CD4-positive, alpha-beta T cell (primary cell): ENCODE data around the gene C6orf163. TPM values are rescaled to one million over a fixed set of nuclear protein-coding genes. Genes with fewer than 3 reads are reported as not detected.

Experiments used
- ATAC-seq: fragments of 200-7000 bp; cut with Tn5 transposase; one replicate; pipeline ENCODE4 v1.10.0; 2022; ENCODE audit warnings: mild to moderate bottlenecking; ENCODE audit not compliant: poor library complexity
- CTCF ChIA-PET: fragments of 350-600 bp; sonication (Branson Sonifier 250); formaldehyde crosslinking; loops from one replicate; lab custom pipeline; 2021; ENCODE audit warnings: antibody characterized with exemption, inconsistent platforms; lab: Charles Lee
- POLR2A ChIA-PET: fragments of 350-600 bp; sonication (Branson Sonifier 250); formaldehyde crosslinking; loops from one replicate; lab custom pipeline; 2021; ENCODE audit warnings: antibody characterized with exemption, inconsistent platforms; lab: Charles Lee
- DNase-seq, 14 experiments: peaks; one replicate each; pipeline ENCODE4 v3.0.0-alpha.2; 2013 to 2020; ENCODE audit warnings: mixed read lengths in 2 of 14
- H3K27ac ChIP-seq, 2 donors: one replicate each; pipeline versions ENCODE4 v1.5.1 to v1.7.0; 2013; ENCODE audit warnings: low read length in 2 of 2, low read depth in 1 of 2, mild to moderate bottlenecking in 1 of 2
- H3K27me3 ChIP-seq, 2 experiments: 1 replicate in 1 of 2; 2 replicates in 1 of 2; pipeline versions ENCODE4 v1.6.1 to v1.7.0; 2013; ENCODE audit warnings: low read length in 2 of 2, control low read depth in 1 of 2, mild to moderate bottlenecking in 1 of 2, moderate library complexity in 1 of 2; ENCODE audit not compliant: insufficient read depth in 2 of 2, control insufficient read depth in 1 of 2
- H3K36me3 ChIP-seq: one replicate; pipeline ENCODE4 v1.6.1; 2013; ENCODE audit warnings: low read length, control low read depth; ENCODE audit not compliant: insufficient read depth
- H3K4me1 ChIP-seq: one replicate; pipeline ENCODE4 v1.6.1; 2013; ENCODE audit warnings: low read length, control low read depth; ENCODE audit not compliant: insufficient read depth
- H3K4me3 ChIP-seq: one replicate; pipeline ENCODE4 v1.5.1; 2013; ENCODE audit warnings: mild to moderate bottlenecking, low read length, moderate library complexity
- H3K9me3 ChIP-seq, 2 experiments: 1 replicate in 1 of 2; 2 replicates in 1 of 2; pipeline versions ENCODE4 v1.6.1 to v1.7.0; 2013; ENCODE audit warnings: low read length in 2 of 2, mild to moderate bottlenecking in 2 of 2, control low read depth in 1 of 2, moderate library complexity in 1 of 2; ENCODE audit not compliant: control insufficient read depth in 1 of 2, insufficient read depth in 1 of 2
- H3K27ac Mint-ChIP-seq: one replicate; pipeline ENCODE4 v1.8.0; 2020; ENCODE audit warnings: mixed read lengths
- H3K27me3 Mint-ChIP-seq: one replicate; pipeline ENCODE4 v1.8.0; 2021; ENCODE audit warnings: mixed read lengths
- H3K36me3 Mint-ChIP-seq: one replicate; pipeline ENCODE4 v1.8.0; 2021; ENCODE audit warnings: low read depth, mixed read lengths
- H3K4me1 Mint-ChIP-seq: one replicate; pipeline ENCODE4 v1.8.0; 2021; ENCODE audit warnings: low read depth, mixed read lengths
- H3K4me3 Mint-ChIP-seq: one replicate; pipeline ENCODE4 v1.8.0; 2020; ENCODE audit warnings: mild to moderate bottlenecking, mixed read lengths
- H3K9me3 Mint-ChIP-seq: one replicate; pipeline ENCODE4 v1.8.0; 2020; ENCODE audit warnings: mixed read lengths
- CTCF ChIP-seq: fragments of 200-600 bp; IDR thresholded peaks from one replicate; pipeline ENCODE4 v1.8.0; 2022; ENCODE audit warnings: antibody characterized with exemption, mild to moderate bottlenecking
- intact Hi-C, 2 experiments: fragments of 100-400 bp; cut with DNase I in 1 of 2; cut with micrococcal nuclease in 1 of 2; formaldehyde crosslinking; loops; one replicate each; pipeline versions ENCODE4 v1.15.1 to v1.9.0; 2023 to 2025; cut with DNase I, micrococcal nuclease
- total RNA-seq, 174 experiments: library from RNA in 2 of 174; stranded (reverse) in 2 of 174; gene quantifications; one replicate each; pipeline ENCODE4 v1.2.3 and lab custom pipeline; 2021 to 2026

The C6orf163 gene
- total RNA-seq, 2 experiments from 2014 or later: 0.93 to 1.4 TPM

GRCh38 chr6:87312860-87313259, 31.8 kb upstream of the C6orf163 start:
- Mint-ChIP-seq H3K27ac (no peak overlapping the region), H3K4me1 (no peaks in the 10 kb centered on the region), H3K9me3 (no peaks in the 10 kb centered on the region), H3K36me3 (no peaks in the 10 kb centered on the region), H3K4me3 (no peak overlapping the region), H3K27me3 (peaks cover 31% of the 10 kb centered on the region)
- intact Hi-C loops: no loop called here
- no peak for TF ChIP-seq CTCF
- DNase-seq (no peak), ATAC-seq (no peak)
- Histone ChIP-seq H3K9me3 (no peaks in the 10 kb centered on the region), H3K4me1 (no peaks in the 10 kb centered on the region), H3K4me3 (no peak overlapping the region), H3K36me3 (no peaks in the 10 kb centered on the region), H3K27me3 (peaks cover 0 to 5% of the 10 kb centered on the region in 2 experiments), H3K27ac (no peak overlapping the region)
- ChIA-PET CTCF (no interaction called here), POLR2A (no interaction called here)

GRCh38 chr6:87315071-87315470, 29.5 kb upstream of the C6orf163 start:
- ChIA-PET CTCF (no interaction called here), POLR2A (no interaction called here)
- Mint-ChIP-seq H3K36me3 (no peaks in the 10 kb centered on the region), H3K27me3 (peaks cover 31% of the 10 kb centered on the region), H3K9me3 (no peaks in the 10 kb centered on the region), H3K4me3 (no peak overlapping the region), H3K27ac (no peak overlapping the region), H3K4me1 (no peaks in the 10 kb centered on the region)
- Histone ChIP-seq H3K36me3 (no peaks in the 10 kb centered on the region), H3K4me3 (no peak overlapping the region), H3K27me3 (peaks cover 0 to 5% of the 10 kb centered on the region in 2 experiments), H3K27ac (no peak overlapping the region), H3K9me3 (no peaks in the 10 kb centered on the region), H3K4me1 (no peaks in the 10 kb centered on the region)
- DNase-seq (no peak), ATAC-seq (no peak)
- TF ChIP-seq CTCF: no peak
- intact Hi-C loops: no loop called here

GRCh38 chr6:87319271-87319987, 25.2 kb upstream of the C6orf163 start:
- H3K27ac Mint-ChIP-seq: no peak overlapping the region
- H3K4me1 ChIP-seq: peaks cover 9% of the 10 kb centered on the region
- H3K27me3 Mint-ChIP-seq: peaks cover 12% of the 10 kb centered on the region
- ATAC-seq (no peak), DNase-seq (no peak)
- CTCF ChIA-PET: no interaction called here
- no peak overlapping the region for H3K27ac ChIP-seq
- no peaks in the 10 kb centered on the region for H3K9me3 ChIP-seq
- no peaks in the 10 kb centered on the region for H3K9me3 Mint-ChIP-seq
- H3K4me3 Mint-ChIP-seq: no peak overlapping the region
- TF ChIP-seq CTCF: no peak
- H3K4me3 ChIP-seq: no peak overlapping the region
- peaks cover 0 to 5% of the 10 kb centered on the region in 2 experiments for H3K27me3 ChIP-seq
- H3K36me3 Mint-ChIP-seq: no peaks in the 10 kb centered on the region
- peaks cover 16% of the 10 kb centered on the region for H3K4me1 Mint-ChIP-seq
- no peaks in the 10 kb centered on the region for H3K36me3 ChIP-seq
- intact Hi-C loops: no loop called here
- POLR2A ChIA-PET: no interaction called here
